ENCODE measurements around the gene SPC24. TPM values are rescaled to one million over a fixed set of nuclear protein-coding genes. Genes with fewer than 3 reads are reported as not detected.

SPC24 gene
- total and polyA plus RNA-seq, 2 of the 4 experiments (the other 2 are of a cell fraction) = 12.2 to 97.5 TPM

GRCh38 chr19:11125994-11126685 is 29.4 kb downstream of the SPC24 start:
- H4K8ac ChIP-seq (ENCODE audit: low read depth in 2 of 2, low read length in 2 of 2) = peak overlapping the region in 1 of 2 experiments; percentile 47; a peak in 1 of 4 replicates
- H3K27me3 ChIP-seq (ENCODE audit: control insufficient read depth, insufficient read depth, low read length) = no peaks in the 10 kb centered on the region
- no peak overlapping the region for H3K4ac ChIP-seq (ENCODE audit: low read depth, low read length)
- peak; percentile 40; the same call in 1 of the 2 replicates for ATAC-seq (ENCODE audit: low read depth)
- no peak overlapping the region for H2BK5ac ChIP-seq (ENCODE audit: low read depth, low read length, poor library complexity, severe bottlenecking)
- H3K9me3 ChIP-seq (ENCODE audit: control insufficient read depth, insufficient read depth, low read length) = no peaks in the 10 kb centered on the region
- H2AFZ ChIP-seq (replicated peaks; ENCODE audit: low read length, poor library complexity) = no peak overlapping the region
- no peak overlapping the region for H3K18ac ChIP-seq (ENCODE audit: low read depth, low read length)
- no peak overlapping the region for H3K56ac ChIP-seq (ENCODE audit: extremely low read depth, insufficient read depth, low read length)
- in situ Hi-C loops (cut with MboI; ENCODE audit: low sequenced_read_pairs) = loop anchor here (5.0 kb wide), 1 partner anchor 89 kb away; no protein-coding TSS in a partner anchor
- H3K9ac ChIP-seq (ENCODE audit: low read depth, low read length) = no peak overlapping the region
- TF ChIP-seq RFX5 (IDR thresholded peaks at IDR 0.05; ENCODE audit: low read depth, low read length) (no peak), SMC3 (IDR thresholded peaks at IDR 0.05; ENCODE audit: low read depth, low read length) (peak; percentile 65), FOS (IDR thresholded peaks at IDR 0.05; ENCODE audit: low read depth, low read length) (no peak), RAD21 (IDR thresholded peaks at IDR 0.05; ENCODE audit: low read length) (peak; percentile 63), MAFK (IDR thresholded peaks at IDR 0.05; ENCODE audit: low read depth, low read length) (peak; percentile 54; the same call in 1 of the 2 replicates)
- TF ChIP-seq, protein P1, sequence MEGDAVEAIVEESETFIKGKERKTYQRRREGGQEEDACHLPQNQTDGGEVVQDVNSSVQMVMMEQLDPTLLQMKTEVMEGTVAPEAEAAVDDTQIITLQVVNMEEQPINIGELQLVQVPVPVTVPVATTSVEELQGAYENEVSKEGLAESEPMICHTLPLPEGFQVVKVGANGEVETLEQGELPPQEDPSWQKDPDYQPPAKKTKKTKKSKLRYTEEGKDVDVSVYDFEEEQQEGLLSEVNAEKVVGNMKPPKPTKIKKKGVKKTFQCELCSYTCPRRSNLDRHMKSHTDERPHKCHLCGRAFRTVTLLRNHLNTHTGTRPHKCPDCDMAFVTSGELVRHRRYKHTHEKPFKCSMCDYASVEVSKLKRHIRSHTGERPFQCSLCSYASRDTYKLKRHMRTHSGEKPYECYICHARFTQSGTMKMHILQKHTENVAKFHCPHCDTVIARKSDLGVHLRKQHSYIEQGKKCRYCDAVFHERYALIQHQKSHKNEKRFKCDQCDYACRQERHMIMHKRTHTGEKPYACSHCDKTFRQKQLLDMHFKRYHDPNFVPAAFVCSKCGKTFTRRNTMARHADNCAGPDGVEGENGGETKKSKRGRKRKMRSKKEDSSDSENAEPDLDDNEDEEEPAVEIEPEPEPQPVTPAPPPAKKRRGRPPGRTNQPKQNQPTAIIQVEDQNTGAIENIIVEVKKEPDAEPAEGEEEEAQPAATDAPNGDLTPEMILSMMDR (conservative IDR thresholded peaks at IDR 0.05; ENCODE audit: low read depth, low read length) = peak; percentile 69
- POLR2A ChIA-PET (ENCODE audit: unreplicated experiment) = no interaction called here
- no TSS peak for BruUV-seq (replicated peaks)
- dilution Hi-C loops (cut with HindIII; ENCODE audit: low sequenced_read_pairs, unreplicated experiment) = no loop called here
- no peaks in the 10 kb centered on the region for H3K9me1 ChIP-seq (ENCODE audit: insufficient read depth, low read length)
- peaks cover 54% of the 10 kb centered on the region for H3K36me3 ChIP-seq (ENCODE audit: control insufficient read depth, insufficient read depth, low read length)
- H3K4me3 ChIP-seq (ENCODE audit: insufficient read depth, low read depth, low read length) = no peak overlapping the region
- no peak overlapping the region for H3K23ac ChIP-seq (ENCODE audit: low read depth, low read length)
- H3K27ac ChIP-seq (ENCODE audit: insufficient read depth, low read length) = no peak overlapping the region
- peaks cover 2% of the 10 kb centered on the region; the same call in 1 of the 2 replicates for H3K4me1 ChIP-seq (ENCODE audit: control insufficient read depth, insufficient read depth, low read length)
- no peak overlapping the region for H2BK20ac ChIP-seq (ENCODE audit: low read depth, low read length)
- DNase-seq = peak; percentile 64
- H3K4me2 ChIP-seq (ENCODE audit: low read depth, low read length) = no peak overlapping the region
- CTCF ChIA-PET = interaction anchor here (0.6 to 0.9 kb wide), 7 partner anchors 9 to 251 kb away, joined by 3 to 6 read pairs (median 3); no protein-coding TSS in a partner anchor
- intact Hi-C loops (cut with micrococcal nuclease) = loop anchor here (1.0 kb wide), 1 partner anchor 77 kb away; no protein-coding TSS in a partner anchor
- no peak overlapping the region for H2AK5ac ChIP-seq (ENCODE audit: low read depth, low read length)
- H3K79me1 ChIP-seq (ENCODE audit: low read depth in 1 of 2, low read length in 2 of 2) = peaks cover 4 to 37% of the 10 kb centered on the region in 2 experiments; a peak in 3 of 4 replicates
- H2BK15ac ChIP-seq (ENCODE audit: low read depth, low read length) = no peak overlapping the region
- H4K5ac ChIP-seq (ENCODE audit: low read depth, low read length) = no peak overlapping the region
- H2BK120ac ChIP-seq (ENCODE audit: low read depth, low read length) = no peak overlapping the region; the same call in 1 of the 2 replicates
- H3K14ac ChIP-seq (replicated peaks; ENCODE audit: low read depth, low read length) = no peak overlapping the region
- peaks cover 12% of the 10 kb centered on the region for H4K20me1 ChIP-seq (ENCODE audit: insufficient read depth, low read length)
- 100% methylated on average over 1 of the region's 11 CpGs; no CpG with 5 or more reads in 1 of the 2 experiments for WGBS, 2 experiments (ENCODE audit: extremely low coverage in 2 of 2, insufficient read length in 1 of 2)
- peak overlapping the region; percentile 81 for H2AK9ac ChIP-seq (replicated peaks; ENCODE audit: low read depth, low read length, poor library complexity)
- no peak overlapping the region for H4K91ac ChIP-seq (ENCODE audit: insufficient read depth, low read depth, low read length)
